22Rv1 (cell line): Measurements from ENCODE around the gene RNF214.
A peak's percentile ranks its signal among the peaks of the same experiment; 100 is the strongest.

Experiments used
- H3K27ac ChIP-seq: fragments of 450-650 bp; 2 replicates; pipeline ENCODE4 v1.5.1; 2017
- CTCF ChIP-seq: fragments of 450-650 bp; IDR thresholded peaks from 2 replicates; pipeline ENCODE4 v1.5.1; 2017; ENCODE audit warnings: mild to moderate bottlenecking
- ZFX ChIP-seq: fragments of 450-650 bp; IDR thresholded peaks from 2 replicates; pipeline ENCODE4 v1.6.1; 2017; ENCODE audit warnings: antibody characterized with exemption, borderline replicate concordance

Gene RNF214

GRCh38 chr11:117194267-117194666, 38.2 kb upstream of the RNF214 start:
- H3K27ac ChIP-seq: no peak overlapping the region
- TF ChIP-seq ZFX (no peak), CTCF (no peak)

- TF ChIP-seq ZFX (no peak), CTCF (no peak)
These were observed 37.2 kb upstream of the RNF214 start for GRCh38 chr11:117195258-117195657.

GRCh38 chr11:117195761-117196160, 36.7 kb upstream of the RNF214 start:
- TF ChIP-seq CTCF: no peak
- no peak for TF ChIP-seq ZFX
- H3K27ac ChIP-seq: no peak overlapping the region

More at GRCh38 chr11:117195258-117195657, 37.2 kb upstream of the RNF214 start:
- H3K27ac ChIP-seq: no peak overlapping the region

GRCh38 chr11:117197006-117197405, 35.5 kb upstream of the RNF214 start:
- H3K27ac ChIP-seq: no peak overlapping the region
- TF ChIP-seq ZFX (no peak), CTCF (no peak)

- H3K27ac ChIP-seq: no peak overlapping the region
- no peak for TF ChIP-seq ZFX
- peak; percentile 63 for TF ChIP-seq CTCF
These were observed 34.7 kb upstream of the RNF214 start for GRCh38 chr11:117197516-117198456.

GRCh38 chr11:117198613-117199012, 33.9 kb upstream of the RNF214 start:
- no peak overlapping the region for H3K27ac ChIP-seq
- TF ChIP-seq ZFX: no peak
- no peak for TF ChIP-seq CTCF

- no peak for TF ChIP-seq CTCF
- no peak for TF ChIP-seq ZFX
- H3K27ac ChIP-seq: no peak within 1 kb of the TSS
These were observed 33.2 kb upstream of the RNF214 start, which contains the start of gene TAGLN for GRCh38 chr11:117199053-117199915. TSS of gene TAGLN (plus strand) at chr11:117199370. CDS start at chr11:117203014, 3,644 bp downstream.
